WERI-Rb-1 (cell line): ENCODE data around the gene P4HB.

Source experiments
- DNase-seq: peaks from one replicate; pipeline ENCODE4 v3.0.0-alpha.2; 2020
- H3K27ac ChIP-seq: fragments of 250-450 bp; sonication (Bioruptor Pico); 2 replicates; pipeline ENCODE4 v1.5.1; 2020; ENCODE audit warnings: mild to moderate bottlenecking, moderate library complexity
- H3K27me3 ChIP-seq: fragments of 250-450 bp; sonication (Bioruptor Pico); 2 replicates; pipeline ENCODE4 v1.5.1; 2021; ENCODE audit warnings: mild to moderate bottlenecking, low read depth, moderate library complexity; ENCODE audit not compliant: insufficient read depth, severe bottlenecking
- H3K36me3 ChIP-seq: fragments of 250-450 bp; sonication (Bioruptor Pico); 2 replicates; pipeline ENCODE4 v1.5.1; 2020; ENCODE audit warnings: mild to moderate bottlenecking, moderate library complexity
- H3K4me3 ChIP-seq: 2 replicates; pipeline ENCODE4 v1.5.1; 2011; ENCODE audit warnings: low read depth, mild to moderate bottlenecking, control low read depth, low read length
- H3K9me3 ChIP-seq: fragments of 250-450 bp; sonication (Bioruptor Pico); 2 replicates; pipeline ENCODE4 v1.5.1; 2021; ENCODE audit warnings: mild to moderate bottlenecking, moderate library complexity; ENCODE audit not compliant: severe bottlenecking
- TF ChIP-seq, protein P1 (sequence below): IDR thresholded peaks from 2 replicates; pipeline ENCODE4 v1.5.1; 2011; ENCODE audit warnings: low read depth, mild to moderate bottlenecking, control low read depth, inconsistent platforms, low read length

P4HB gene

DNA sequence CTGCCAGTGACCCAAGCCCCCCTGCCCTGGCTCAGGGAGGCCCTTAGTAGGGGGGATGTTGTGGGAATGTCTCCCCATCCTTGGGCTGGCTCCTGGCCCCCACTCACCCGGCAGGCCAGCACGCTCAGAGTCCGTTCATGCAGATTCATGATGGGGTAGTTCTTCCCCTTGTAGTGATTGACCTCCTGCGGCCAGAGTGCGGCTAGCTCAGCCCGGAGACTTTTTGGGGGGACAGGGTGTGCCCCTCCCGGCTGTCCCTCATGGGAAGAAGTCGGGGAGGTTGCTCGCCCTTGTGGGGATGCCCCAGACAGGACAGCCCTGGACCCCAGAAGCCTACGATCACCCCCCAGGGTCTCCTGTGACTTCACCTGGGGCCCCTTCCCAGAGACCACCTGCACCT lies 45.7 kb upstream of the P4HB start:
- no peak overlapping the region for H3K4me3 ChIP-seq
- TF ChIP-seq, protein P1, sequence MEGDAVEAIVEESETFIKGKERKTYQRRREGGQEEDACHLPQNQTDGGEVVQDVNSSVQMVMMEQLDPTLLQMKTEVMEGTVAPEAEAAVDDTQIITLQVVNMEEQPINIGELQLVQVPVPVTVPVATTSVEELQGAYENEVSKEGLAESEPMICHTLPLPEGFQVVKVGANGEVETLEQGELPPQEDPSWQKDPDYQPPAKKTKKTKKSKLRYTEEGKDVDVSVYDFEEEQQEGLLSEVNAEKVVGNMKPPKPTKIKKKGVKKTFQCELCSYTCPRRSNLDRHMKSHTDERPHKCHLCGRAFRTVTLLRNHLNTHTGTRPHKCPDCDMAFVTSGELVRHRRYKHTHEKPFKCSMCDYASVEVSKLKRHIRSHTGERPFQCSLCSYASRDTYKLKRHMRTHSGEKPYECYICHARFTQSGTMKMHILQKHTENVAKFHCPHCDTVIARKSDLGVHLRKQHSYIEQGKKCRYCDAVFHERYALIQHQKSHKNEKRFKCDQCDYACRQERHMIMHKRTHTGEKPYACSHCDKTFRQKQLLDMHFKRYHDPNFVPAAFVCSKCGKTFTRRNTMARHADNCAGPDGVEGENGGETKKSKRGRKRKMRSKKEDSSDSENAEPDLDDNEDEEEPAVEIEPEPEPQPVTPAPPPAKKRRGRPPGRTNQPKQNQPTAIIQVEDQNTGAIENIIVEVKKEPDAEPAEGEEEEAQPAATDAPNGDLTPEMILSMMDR, result no peak
- H3K9me3 ChIP-seq, result no peaks in the 10 kb centered on the region
- H3K27ac ChIP-seq, result no peak overlapping the region
- H3K36me3 ChIP-seq, result peaks cover 52% of the 10 kb centered on the region
- H3K27me3 ChIP-seq, result no peaks in the 10 kb centered on the region
- DNase-seq, result no peak

DNA sequence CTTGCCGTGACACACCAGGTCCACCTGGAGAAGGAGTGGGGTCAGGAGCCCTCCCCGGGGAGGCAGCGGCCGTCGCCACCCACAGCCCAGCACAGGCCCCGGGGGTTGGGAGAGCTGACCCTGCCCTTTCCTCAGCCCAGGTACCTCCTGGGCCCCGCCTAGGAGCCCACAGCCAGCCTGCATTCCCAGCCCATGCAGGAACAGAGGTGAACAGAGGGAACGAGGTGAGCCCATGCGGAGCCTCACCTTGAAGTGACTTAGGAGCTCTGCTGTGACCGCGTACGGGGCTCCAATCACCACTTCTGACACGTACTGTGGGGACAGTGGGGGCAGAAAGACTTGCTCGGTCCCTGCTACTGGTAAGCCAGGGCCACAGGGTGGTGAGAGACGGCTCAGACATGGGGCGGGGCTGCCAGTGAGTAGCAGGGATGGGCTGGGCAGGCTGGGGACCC lies 45.1 kb upstream of the P4HB start:
- TF ChIP-seq, protein P1, result no peak
- H3K9me3 ChIP-seq, result no peaks in the 10 kb centered on the region
- no peak overlapping the region for H3K27ac ChIP-seq
- DNase-seq, result no peak
- no peaks in the 10 kb centered on the region for H3K27me3 ChIP-seq
- H3K36me3 ChIP-seq, result peaks cover 55% of the 10 kb centered on the region
- H3K4me3 ChIP-seq, result no peak overlapping the region

DNA sequence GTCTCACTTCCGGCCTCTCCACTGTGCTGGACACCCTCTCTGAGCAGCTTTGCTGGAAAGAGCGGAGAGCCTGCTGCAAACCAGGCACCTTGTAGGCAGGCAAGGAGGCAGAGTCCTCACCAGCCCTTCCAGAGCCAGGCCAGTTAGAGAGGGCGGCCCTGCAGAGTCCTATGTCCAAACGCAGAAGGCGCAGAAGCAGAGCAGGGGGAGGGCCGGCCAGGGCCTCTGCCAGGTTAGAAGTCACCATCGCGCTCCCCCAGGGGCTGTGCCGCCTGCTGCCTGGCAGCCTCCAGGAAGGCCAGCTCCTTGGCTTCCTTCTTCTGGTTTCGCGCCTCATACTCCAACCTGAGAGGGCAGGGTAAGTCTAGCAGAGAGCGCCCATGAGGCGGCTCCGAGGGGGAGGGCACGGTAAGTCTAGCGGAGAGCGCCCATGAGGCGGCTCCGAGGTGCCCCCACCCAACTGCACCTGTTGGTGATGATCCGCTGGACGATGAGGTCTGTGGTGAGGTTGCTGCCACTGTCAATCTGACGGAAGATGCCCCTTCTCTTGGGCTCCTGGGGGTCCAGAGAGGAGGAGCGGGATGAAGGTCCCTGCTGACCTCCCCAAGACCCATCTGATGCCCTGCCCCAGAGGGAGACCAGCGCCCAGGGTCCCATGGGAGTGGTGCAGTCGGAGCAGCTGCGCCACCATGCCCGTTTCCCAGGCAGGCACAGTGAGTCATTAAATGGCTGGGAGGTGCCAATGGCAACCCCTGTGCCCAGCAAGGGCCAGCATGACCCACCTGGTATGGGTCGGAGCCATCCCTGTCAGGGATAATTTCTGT lies 44.5 kb upstream of the P4HB start:
- no peak overlapping the region for H3K4me3 ChIP-seq
- DNase-seq, result no peak
- TF ChIP-seq, protein P1, result no peak
- no peak overlapping the region for H3K27ac ChIP-seq
- no peaks in the 10 kb centered on the region for H3K9me3 ChIP-seq
- no peaks in the 10 kb centered on the region for H3K27me3 ChIP-seq
- peaks cover 61% of the 10 kb centered on the region for H3K36me3 ChIP-seq

DNA sequence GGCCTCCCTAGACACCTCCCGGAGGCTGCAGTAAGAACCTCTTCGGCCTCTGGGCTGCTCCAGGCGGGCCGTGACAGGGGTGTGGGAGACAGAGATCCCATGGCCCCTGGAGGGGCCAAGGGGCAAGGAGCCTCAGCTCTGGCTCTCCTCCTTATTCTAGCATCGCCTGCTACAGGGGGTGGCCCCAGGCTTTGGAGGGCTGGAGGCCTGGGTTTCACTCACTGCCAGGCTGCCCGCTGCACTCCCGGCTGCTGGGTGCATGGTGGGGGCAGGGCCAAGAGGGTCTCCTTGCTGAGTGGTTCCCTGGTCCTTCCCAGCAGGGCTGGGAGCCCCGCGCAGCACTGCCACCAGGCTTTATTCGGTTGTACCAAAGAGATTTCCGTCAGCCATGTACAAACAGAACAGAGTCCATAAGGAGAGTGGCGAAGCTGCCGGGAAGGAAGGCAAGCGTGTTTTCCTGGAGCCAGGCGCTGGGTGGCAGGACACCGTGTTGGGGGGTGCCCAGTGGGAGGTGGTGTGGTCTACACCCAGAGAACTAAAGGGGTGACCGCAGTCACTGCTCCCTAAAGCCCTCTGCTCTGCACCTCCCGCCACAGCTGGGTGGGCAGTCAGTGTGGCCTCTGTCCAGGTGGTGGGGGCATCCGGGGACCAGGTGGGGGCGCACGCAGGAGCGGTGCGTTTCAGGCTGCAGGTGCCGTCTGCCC lies 43.7 kb upstream of the P4HB start:
- Histone ChIP-seq H3K36me3 (peaks cover 66% of the 10 kb centered on the region), H3K4me3 (no peak overlapping the region), H3K9me3 (no peaks in the 10 kb centered on the region), H3K27ac (no peak overlapping the region), H3K27me3 (no peaks in the 10 kb centered on the region)
- TF ChIP-seq, protein P1, result no peak
- DNase-seq, result no peak

DNA sequence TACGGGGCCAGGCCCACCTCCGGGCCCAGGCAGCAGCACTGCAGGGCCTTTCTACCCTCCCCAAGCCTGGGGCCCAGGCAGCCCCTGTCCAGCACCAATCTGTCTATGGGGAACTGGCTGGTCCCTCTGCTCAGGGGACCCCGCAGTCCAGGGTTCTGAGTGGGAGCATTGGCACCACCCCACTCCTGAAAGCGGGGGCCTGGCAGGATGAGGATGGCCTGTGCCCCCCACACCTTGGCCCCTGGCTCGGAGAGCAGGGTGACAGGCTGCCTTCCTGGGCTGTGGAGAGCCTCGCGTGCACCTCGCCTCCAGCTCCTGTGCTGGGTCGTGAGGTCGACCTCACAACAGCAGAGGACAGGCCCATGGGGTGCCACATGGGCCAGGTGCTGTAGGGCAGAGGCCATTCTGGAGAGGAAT lies 43.1 kb upstream of the P4HB start:
- TF ChIP-seq, protein P1, result no peak
- no peak for DNase-seq
- H3K4me3 ChIP-seq, result no peak overlapping the region
- H3K27ac ChIP-seq, result no peak overlapping the region
- peaks cover 66% of the 10 kb centered on the region for H3K36me3 ChIP-seq
- no peaks in the 10 kb centered on the region for H3K9me3 ChIP-seq
- no peaks in the 10 kb centered on the region for H3K27me3 ChIP-seq
